DOHH2 (cell line): ENCODE results near the gene HIVEP3.

Source experiments
- H3F3A ChIP-seq: fragments of 200-600 bp; sonication (generic), shearing (Covaris generic); 2 replicates; pipeline ENCODE4 v1.6.0; 2016; ENCODE audit warnings: antibody characterized with exemption, mild to moderate bottlenecking; ENCODE audit not compliant: control insufficient read depth, insufficient read depth
- H3K27ac ChIP-seq: fragments of 200-600 bp; sonication (generic); 2 replicates; pipeline ENCODE4 v1.5.1; 2014; ENCODE audit warnings: low read depth, mild to moderate bottlenecking, low read length, moderate library complexity
- H3K27me3 ChIP-seq: fragments of 200-600 bp; sonication (generic); 2 replicates; pipeline ENCODE4 v1.6.1; 2014; ENCODE audit warnings: mild to moderate bottlenecking, low read length, mixed read lengths; ENCODE audit not compliant: control insufficient read depth
- H3K36me3 ChIP-seq: fragments of 200-600 bp; sonication (generic); 2 replicates; pipeline ENCODE4 v1.6.1; 2014; ENCODE audit warnings: mild to moderate bottlenecking, low read length, moderate library complexity, mixed read lengths; ENCODE audit not compliant: control insufficient read depth
- H3K4me1 ChIP-seq: fragments of 200-600 bp; sonication (generic); 2 replicates; pipeline ENCODE4 v1.6.1; 2014; ENCODE audit warnings: mild to moderate bottlenecking, low read length, mixed read lengths; ENCODE audit not compliant: control insufficient read depth
- H3K4me2 ChIP-seq: fragments of 200-600 bp; sonication (generic); 2 replicates; pipeline ENCODE4 v1.6.0; 2014; ENCODE audit warnings: mild to moderate bottlenecking, low read length, moderate library complexity
- H3K4me3 ChIP-seq: fragments of 200-600 bp; sonication (generic); 2 replicates; pipeline ENCODE4 v1.5.1; 2014; ENCODE audit warnings: mild to moderate bottlenecking, low read length, mixed read lengths
- H3K79me2 ChIP-seq: fragments of 200-600 bp; sonication (generic); 2 replicates; pipeline ENCODE4 v1.6.1; 2014; ENCODE audit warnings: mild to moderate bottlenecking, low read length, mixed read lengths; ENCODE audit not compliant: control insufficient read depth
- H3K9me2 ChIP-seq: fragments of 200-600 bp; sonication (generic); replicated peaks from 2 replicates; pipeline ENCODE4 v1.6.1; 2014; ENCODE audit warnings: mild to moderate bottlenecking, low read length, mixed read lengths; ENCODE audit not compliant: control insufficient read depth
- H3K9me3 ChIP-seq: fragments of 200-600 bp; sonication (generic); 2 replicates; pipeline ENCODE4 v1.6.1; 2014; ENCODE audit warnings: antibody characterized with exemption, low read length, mixed read lengths; ENCODE audit not compliant: control insufficient read depth, insufficient read depth
- H4K20me1 ChIP-seq: fragments of 200-600 bp; sonication (generic); 2 replicates; pipeline ENCODE4 v1.6.0; 2014; ENCODE audit warnings: low read depth, mild to moderate bottlenecking, antibody characterized with exemption, low read length, moderate library complexity; ENCODE audit not compliant: control insufficient read depth, insufficient read depth
- EZH2phosphoT487 ChIP-seq: fragments of 200-600 bp; sonication (generic); IDR thresholded peaks from 2 replicates; pipeline ENCODE4 v1.6.1; 2017; ENCODE audit warnings: borderline replicate concordance, mild to moderate bottlenecking, antibody characterized with exemption, low read length, moderate library complexity, mixed read lengths
- TF ChIP-seq, protein P1 (sequence below): fragments of 200-600 bp; sonication (generic); IDR thresholded peaks from one replicate; pipeline ENCODE4 v1.5.1; 2014; ENCODE audit warnings: antibody characterized with exemption, mild to moderate bottlenecking, low read depth, low read length; ENCODE audit not compliant: poor library complexity, severe bottlenecking

The HIVEP3 gene

DNA sequence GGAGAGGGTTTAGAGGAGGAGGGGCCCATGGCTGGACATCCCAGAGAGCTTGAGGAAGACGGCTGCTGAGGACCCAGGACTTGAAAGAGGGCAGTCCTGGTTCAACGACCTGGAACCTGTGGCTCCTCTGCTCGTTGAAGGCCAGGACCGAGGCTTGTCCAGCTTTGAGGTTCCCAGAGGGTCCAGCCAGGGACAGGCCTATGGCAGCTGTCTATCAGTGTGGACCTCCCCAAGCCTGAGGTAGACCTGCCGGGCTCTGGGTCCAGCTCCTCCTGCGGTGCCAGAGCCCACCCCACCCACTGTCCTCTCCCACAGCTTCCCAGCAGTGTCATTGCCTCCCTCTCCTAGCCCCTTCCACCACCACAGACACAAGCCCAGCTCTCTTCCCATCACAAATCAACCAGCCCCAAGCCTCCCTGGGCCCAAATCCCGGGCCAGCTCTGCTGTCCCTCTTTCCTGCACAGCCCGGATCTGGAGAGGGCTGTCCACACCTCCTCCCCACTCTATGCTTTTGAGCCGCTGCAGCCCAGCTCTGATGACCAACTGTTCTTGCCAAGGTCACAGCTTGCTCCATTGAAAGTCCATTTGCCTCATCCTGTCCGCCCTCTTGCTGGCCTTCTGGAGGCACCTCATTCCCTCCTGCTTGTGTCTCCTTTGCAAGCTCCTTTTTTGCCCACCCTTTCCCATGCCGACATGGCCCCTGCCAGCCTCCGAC is 385.5 kb downstream of the HIVEP3 start:
- Histone ChIP-seq H3K36me3 (no peaks in the 10 kb centered on the region), H3K27ac (no peak overlapping the region), H3K9me3 (peaks cover 12% of the 10 kb centered on the region; the same call in 1 of the 2 replicates), H3K4me1 (peaks cover 11% of the 10 kb centered on the region), H3K27me3 (peaks cover 17% of the 10 kb centered on the region), H3K9me2 (no peaks in the 10 kb centered on the region), H3F3A (no peaks in the 10 kb centered on the region), H3K79me2 (no peaks in the 10 kb centered on the region), H3K4me3 (no peak overlapping the region), H4K20me1 (no peaks in the 10 kb centered on the region), H3K4me2 (no peak overlapping the region)
- TF ChIP-seq, protein P1, sequence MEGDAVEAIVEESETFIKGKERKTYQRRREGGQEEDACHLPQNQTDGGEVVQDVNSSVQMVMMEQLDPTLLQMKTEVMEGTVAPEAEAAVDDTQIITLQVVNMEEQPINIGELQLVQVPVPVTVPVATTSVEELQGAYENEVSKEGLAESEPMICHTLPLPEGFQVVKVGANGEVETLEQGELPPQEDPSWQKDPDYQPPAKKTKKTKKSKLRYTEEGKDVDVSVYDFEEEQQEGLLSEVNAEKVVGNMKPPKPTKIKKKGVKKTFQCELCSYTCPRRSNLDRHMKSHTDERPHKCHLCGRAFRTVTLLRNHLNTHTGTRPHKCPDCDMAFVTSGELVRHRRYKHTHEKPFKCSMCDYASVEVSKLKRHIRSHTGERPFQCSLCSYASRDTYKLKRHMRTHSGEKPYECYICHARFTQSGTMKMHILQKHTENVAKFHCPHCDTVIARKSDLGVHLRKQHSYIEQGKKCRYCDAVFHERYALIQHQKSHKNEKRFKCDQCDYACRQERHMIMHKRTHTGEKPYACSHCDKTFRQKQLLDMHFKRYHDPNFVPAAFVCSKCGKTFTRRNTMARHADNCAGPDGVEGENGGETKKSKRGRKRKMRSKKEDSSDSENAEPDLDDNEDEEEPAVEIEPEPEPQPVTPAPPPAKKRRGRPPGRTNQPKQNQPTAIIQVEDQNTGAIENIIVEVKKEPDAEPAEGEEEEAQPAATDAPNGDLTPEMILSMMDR: no peak

DNA sequence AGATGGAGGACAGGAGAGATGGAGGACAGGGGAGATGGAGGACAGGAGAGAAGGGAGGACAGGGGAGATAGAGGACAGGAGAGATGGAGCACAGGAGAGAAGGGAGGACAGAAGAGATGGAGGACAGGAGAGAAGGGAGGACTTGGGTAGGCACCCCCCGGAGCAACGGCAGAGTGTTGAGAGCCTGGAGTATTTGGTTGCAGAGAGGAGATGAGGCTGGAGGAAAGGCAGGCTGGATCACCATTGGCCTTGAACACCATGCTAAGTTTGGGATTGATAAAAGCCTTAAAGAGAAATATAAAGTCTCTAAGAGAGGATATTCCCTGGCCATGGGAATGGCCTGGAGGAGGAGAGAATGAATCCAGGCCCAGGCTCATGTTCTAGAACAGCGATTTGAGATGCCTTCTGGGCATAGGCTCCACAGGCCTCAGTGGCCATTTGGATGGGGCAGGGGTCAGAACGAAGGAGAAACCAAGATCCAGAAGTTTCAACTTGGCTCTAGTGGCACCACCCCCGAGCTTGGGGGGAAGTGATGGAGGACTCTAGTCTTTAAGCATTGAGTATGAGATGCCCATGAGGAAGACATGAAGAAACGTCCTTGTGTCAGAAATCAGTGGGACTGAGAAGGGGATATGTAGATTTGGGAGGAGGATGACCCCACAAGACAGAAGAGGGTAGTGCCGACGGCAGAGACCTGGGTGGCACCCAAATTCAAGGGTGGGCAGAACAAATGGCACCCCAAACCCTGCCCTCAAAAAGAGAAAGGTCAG is 386.3 kb downstream of the HIVEP3 start:
- peaks cover 9% of the 10 kb centered on the region for H3K27me3 ChIP-seq
- H3K4me1 ChIP-seq: peaks cover 4% of the 10 kb centered on the region
- H4K20me1 ChIP-seq: no peaks in the 10 kb centered on the region
- no peaks in the 10 kb centered on the region for H3F3A ChIP-seq
- no peak for TF ChIP-seq EZH2phosphoT487
- TF ChIP-seq, protein P1: no peak
- H3K36me3 ChIP-seq: no peaks in the 10 kb centered on the region
- no peak overlapping the region for H3K4me3 ChIP-seq
- no peak overlapping the region for H3K4me2 ChIP-seq
- H3K9me3 ChIP-seq: peaks cover 20% of the 10 kb centered on the region; the same call in 1 of the 2 replicates
- no peak overlapping the region for H3K27ac ChIP-seq
- no peaks in the 10 kb centered on the region for H3K9me2 ChIP-seq
- no peaks in the 10 kb centered on the region for H3K79me2 ChIP-seq

DNA sequence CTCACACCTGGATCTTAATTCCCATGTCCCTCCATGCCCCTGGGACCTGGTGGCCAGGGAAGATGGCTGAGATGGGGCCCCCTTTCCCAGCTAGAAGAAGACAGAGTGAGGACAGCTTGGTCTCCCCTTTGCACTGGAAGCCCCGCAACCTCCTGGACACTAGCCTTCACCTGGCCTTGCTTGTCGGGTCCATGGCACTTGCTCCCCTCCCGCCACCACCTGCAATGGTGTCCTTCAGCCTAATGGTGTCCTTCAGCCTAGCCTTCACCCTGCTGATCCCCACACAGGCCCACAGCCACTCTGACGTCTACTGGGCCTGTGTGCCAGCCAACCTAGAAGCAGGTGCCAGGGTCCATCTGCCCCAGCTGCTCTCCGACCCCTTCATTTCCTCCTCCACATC is 388.3 kb downstream of the HIVEP3 start:
- Histone ChIP-seq H3F3A (no peaks in the 10 kb centered on the region), H3K4me3 (no peak overlapping the region), H3K36me3 (no peaks in the 10 kb centered on the region), H3K79me2 (no peaks in the 10 kb centered on the region), H3K9me2 (no peaks in the 10 kb centered on the region), H3K9me3 (peaks cover 27% of the 10 kb centered on the region; the same call in 1 of the 2 replicates), H3K4me1 (no peaks in the 10 kb centered on the region), H3K27ac (no peak overlapping the region), H3K4me2 (no peak overlapping the region), H3K27me3 (no peaks in the 10 kb centered on the region), H4K20me1 (no peaks in the 10 kb centered on the region)
- TF ChIP-seq EZH2phosphoT487: no peak
- TF ChIP-seq, protein P1: no peak
